NCI-H69 (cell line): ENCODE results near the gene ZFAND3.
A peak's percentile ranks its signal among the peaks of the same experiment; 100 is the strongest.
"Not testable (repeated sequence)": the region's sequence is repeated elsewhere in the genome, so short reads cannot be mapped to it uniquely, and the experiment has no call there.

Experiments
- DNase-seq: peaks from one replicate; lab custom pipeline; 2025; lab: John Stamatoyannopoulos, UW

ZFAND3 gene

DNA sequence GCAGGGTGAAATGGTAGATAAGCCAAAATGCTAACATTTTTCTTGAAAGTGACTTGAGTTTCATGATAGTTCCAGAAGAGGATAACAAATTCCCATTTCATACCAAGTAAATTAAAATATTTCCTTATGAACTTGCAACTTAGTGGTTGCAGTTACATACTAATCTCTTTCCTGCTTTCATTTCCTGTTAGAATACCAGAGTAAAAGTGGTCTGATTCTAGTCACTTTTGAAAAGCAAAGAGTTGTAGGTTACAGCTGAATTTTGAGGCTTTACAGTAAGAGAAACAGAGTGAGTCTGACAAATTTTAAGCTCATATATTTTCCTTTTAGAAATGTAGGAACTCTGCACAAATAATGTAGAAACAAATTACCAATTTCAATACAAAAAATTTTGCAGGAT, 117.4 kb downstream of the ZFAND3 start:
- no peak for DNase-seq

DNA sequence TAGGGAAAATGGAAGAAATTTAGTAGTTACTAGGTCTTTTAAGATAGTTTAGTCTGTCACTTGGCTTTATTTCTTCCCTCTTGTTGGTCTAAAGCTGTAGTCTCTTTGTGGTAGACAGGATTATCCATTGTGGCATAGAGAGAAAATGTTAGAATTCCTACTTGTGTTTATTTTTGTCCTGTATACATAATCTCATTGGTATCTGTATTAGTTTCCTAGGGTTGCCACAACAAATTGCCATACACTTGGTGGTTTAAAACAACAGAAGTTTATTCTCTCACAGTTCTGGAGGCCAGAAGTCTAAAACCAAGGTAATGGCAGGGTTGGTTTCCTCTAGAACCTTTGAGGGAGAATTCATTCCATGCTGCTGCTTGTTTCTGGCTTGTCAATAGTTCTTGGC, 119.4 kb downstream of the ZFAND3 start:
- DNase-seq, result no peak

DNA sequence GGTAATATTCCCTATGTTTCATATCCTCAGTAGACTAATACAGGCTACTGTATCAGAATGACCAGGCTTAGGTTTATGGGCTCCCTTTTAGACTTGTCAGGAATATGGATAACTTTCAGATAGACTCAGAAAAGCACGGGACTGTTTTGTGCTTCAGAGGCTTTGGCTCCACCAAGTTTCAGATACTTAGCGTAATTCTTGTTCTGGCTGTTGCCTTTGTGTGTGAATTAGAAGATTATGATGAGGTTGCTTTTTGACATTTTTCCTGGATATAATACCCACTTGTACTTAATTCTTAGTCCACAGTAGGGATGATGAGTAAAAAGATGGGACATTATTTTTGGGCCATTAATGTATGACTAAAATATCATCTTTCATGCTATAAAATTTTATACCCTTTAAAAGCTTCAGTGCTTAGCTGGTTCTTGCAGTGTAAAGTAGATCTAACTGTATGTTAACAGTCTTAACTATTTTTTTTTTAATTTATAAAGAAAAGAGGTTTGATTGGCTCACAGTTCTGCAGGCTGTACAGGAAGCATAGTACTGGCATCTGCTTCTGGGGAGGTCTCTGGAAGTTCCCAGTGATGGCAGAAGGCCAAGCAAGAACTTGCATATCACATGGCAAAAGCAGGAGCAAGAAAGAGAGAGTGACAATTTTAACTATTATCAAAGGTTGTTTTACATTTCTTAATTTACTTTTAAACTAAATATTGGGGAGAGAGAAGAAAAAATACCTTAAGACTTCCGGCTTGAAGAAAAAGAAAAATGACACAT, 120.7 kb downstream of the ZFAND3 start:
- DNase-seq, result peak; percentile 62

DNA sequence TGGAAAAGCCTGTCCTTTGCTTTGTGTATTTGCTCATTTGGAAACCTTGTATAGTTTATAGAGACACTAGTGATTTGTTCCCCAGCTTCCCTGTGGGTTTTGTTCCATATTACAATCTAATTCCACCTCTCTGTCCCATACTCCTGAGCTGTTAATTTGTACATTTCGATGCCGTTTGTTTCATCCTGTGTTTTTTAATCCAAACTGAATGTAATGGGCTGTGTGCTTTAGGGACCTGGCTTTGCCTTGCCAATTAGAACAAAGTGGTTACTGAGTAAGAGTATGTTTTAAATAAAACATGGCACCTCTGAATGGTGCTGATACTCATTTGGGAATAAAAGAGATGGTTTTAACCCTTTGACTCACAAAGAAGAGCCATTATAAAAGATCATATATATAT, 122.3 kb downstream of the ZFAND3 start:
- DNase-seq, result peak; percentile 39

DNA sequence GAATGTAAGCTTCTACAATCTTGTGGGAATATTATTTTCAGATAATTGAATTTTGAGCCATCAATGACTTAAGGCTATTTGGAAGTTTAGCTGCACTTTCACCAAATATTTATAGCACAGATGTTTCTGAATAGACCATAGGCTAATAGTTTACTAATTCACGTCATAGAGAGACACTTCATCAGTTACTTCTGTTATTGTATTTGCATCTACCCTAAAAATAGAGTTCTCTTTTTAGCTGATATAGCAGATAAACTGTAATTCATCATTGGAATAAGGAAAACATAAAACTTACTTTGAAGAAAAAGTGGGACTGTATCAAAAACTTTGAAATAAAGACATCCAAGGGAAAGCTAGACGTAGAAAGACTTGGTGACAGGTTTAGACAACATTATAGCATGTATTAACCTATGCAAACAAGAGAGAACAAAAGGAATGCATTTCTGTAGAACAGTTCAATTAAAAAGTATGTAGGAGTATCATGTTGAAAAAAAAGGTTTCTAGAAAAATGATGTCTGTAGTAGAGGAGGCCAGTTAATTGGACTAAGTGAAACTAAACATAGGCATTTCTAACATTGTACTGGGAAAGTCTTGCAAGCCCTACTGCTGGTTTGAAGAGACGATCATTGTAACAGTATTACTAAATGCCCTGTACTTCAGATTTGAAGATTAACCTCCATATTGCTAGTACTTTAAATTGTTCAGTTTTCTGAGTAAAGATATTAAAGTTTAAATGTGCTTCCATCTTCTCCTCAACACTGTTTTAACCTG, 123.3 kb downstream of the ZFAND3 start:
- peak; percentile 46 for DNase-seq

DNA sequence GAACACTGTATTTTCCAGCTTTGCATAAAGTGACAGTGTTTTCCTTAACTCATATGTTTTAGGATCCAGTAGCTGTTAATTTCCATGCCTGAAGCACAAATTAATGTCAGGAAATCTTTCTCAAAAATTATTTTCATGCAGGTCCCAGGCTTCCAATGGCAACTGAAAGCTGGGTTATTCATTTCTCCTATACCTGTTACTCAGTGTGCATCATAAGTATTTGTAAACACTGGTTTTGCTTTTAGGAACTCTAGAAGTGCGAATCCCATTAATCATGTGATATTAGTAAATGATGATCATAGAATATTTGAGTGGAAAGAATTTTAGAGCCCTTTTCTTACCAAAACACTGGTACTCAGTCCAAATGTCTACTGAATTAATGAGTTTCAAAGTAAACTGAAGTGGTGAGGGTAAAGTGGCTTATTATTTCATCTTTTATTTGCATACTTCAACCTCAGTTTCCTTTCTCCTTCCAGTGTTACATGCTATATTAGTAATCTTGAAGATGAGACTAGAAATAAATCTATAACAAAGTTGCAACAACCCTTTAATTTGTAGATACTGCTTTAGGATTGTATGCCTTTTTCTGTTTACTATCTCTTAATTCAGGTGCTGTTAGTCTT, 124.0 kb downstream of the ZFAND3 start:
- no peak for DNase-seq

DNA sequence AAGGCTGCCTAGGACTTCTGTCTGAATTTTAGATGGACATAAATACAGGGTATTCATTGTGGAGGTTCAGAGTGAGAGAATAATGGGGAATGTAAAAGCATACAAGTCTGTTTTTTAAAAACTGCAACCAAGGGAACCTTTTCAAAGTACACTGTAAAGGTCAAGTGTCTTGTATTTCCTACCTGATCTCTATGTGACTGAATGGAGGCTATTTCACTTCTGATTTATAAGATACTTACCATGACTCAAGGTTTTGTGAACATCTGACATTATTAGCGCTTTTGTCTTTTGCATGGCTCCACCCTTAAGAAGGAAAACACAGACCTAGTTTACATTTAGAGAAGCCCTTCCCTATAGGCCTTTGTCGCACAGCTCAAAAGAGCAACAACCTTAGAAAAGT, 126.5 kb downstream of the ZFAND3 start:
- peak; percentile 70 for DNase-seq

DNA sequence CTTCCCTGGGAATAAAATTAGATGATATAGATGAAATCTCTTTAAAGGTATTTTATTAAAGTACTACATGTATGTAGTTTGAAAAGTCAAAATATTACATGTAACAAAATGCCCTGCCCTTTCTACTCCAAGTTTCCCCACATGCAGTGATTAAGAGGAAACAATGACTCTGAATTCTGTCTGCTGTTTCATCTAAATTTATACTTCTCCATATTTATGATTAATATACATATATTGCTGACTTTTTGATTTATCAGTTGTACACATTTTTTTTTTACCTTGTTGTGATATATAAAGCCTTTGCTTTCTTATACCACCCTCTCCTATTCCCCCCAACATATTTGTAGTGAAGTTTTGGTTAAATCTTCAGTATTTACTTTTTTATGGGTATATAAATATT, 127.9 kb downstream of the ZFAND3 start:
- DNase-seq, result no peak

DNA sequence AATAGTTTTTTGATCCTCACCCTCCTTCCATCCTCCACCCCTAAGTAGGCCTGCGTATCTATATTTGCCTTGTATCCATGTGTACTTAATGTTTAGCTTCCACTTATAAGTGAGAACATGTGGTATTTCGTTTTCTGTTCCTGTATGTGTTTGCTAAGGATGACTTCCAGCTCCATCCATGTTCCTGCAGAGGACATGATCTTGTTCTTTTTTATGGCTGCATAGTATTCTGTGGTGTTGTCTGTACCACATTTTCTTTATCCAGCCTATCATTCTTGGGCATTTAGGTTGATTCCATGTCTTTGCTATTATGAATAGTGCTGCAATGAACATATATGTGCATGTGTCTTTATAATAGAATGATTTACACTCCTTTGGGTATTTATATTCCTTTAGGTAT, 129.1 kb downstream of the ZFAND3 start:
- not testable (repeated sequence) for DNase-seq

DNA sequence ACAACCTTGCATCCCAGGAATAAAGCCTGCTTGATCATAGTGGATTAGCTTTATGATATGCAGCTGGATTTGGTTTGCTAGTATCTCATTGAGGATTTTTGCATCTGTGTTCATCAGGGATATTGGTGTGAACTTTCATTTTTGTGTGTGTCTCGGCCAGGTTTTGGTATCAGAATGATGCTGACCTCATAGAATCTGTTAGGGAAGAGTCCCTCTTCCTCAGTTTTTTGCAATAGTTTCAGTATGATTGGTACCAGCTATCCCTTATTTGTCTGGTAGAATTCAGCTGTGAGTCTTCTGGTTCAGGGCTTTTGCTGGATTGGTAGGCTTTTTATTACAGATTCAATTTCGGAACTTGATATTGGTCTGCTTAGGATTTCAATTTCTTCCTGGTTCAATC, 132.5 kb downstream of the ZFAND3 start:
- DNase-seq, result no peak

DNA sequence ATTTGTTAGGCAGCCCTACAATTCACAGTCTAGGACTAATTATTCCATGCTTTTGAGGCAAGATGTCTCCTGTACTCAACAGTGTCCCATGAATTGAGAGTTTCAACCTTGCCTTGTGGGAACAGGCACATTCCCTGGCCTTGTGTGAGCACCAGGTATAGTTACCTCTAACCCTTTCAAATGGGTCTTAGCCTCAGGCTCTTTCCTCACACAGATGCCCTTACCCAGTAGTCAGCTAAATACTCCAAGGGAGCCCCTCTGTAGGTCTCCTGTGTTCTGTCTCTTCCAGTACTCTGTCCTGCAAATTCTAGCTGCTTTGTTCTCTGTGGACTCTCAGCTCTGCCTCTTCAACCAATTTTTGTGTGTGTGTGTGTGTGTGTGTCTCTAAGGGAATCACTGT, 135.3 kb downstream of the ZFAND3 start:
- DNase-seq, result peak; percentile 26

DNA sequence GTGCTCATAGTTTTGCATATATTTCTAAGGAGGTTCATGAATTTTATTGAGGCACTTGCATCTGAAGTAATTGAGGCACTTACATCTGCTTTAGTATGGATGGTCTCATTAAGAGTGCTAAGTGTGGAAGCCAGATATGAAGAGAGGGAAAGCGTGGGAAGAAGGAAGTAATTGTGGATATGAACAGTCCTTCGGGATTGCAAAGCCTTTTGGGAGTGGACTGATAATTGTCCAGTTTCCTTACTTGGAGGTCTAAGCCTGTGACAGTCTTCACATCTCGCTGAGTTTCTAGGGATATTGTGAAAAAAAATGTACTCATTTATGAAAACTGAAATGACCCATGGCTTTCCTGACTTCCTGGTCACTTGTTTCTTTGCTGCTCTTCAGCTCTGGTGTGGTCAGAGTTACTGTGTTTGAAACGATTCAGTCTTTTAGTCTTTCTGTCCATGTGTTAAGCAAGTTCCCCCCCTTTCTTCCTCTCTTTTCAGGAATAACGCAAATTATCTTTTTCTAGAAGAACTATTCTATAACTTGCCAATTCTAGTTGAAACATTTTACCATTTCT, 137.3 kb downstream of the ZFAND3 start:
- no peak for DNase-seq

DNA sequence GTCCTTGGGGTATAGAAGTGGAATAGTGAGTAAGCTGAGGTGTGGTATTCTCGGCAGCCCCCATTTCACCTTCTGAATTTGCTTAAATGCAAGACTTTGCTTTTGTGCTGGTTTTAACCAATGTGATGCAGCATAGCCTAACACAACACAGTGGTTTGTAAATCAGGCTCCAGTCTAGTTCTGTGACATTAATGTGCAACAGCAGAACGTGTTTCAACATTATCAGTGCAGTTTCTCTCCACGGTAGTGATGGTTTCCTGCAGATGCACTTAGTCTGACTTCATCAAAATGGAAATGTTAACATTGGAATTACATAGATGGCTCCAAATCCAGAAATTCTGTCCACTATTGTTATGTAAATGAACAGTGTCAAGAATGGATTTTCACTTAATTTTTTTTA, 139.5 kb downstream of the ZFAND3 start:
- no peak for DNase-seq

DNA sequence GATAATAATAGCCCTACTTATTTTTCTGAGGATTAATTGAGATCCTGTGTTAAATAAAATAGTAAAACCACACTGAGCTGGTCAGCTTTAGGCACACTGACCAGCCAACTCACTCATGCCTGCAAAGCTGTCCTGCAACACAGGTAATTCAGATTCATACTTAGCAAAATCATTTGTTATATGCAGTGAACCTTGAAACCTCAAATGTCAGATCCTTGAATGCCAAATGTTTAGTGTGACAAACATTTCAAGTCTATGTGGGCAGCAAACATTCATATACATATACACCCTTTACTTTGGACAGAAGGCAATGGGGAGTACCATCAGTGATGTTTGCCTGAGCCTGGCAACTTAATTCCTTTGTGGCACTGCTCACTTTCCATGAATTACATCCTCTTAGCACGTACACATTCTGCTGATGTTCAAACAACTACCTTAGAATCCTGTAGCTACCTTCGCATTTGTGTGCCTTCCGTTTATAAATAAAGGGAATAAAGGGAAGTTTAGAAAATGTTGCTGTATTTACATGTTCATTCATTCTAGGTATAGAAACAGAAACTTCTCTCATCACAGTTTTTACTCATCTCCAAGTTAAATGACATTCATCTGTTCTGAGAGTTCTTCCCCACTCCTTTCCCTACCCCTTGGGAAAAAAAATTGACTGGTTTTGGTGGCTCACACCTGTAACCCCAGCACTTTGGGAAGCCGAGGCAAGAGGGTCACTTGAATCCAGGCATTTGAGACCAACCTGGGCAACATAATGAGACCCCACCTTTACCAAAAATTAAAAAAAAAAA, 140.8 kb downstream of the ZFAND3 start:
- peak; percentile 28 for DNase-seq

DNA sequence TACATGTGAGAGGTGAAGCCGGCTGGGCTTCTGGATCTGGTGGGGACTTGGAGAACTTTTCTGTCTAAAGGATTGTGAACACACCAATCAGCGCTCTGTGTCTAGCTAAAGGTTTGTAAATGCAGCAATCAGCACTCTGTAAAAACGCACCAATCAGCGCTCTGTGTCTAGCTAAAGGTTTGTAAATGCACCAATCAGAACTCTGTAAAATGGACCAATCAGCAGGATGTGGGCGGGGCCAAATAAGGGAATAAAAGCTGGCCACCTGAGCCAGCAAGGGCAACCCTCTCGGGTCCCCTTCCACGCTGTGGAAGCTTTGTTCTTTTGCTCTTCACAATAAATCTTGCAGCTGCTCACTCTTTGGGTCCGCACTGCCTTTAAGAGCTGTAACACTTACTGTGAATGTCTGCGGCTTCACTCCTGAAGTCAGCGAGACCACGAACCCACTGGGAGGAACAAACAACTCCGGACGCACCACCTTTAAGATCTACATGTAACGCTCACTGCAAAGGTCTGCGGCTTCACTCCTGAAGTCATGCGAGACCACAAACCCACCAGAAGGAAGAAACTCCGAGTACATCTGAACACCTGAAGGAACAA, 143.1 kb downstream of the ZFAND3 start:
- not testable (repeated sequence) for DNase-seq

DNA sequence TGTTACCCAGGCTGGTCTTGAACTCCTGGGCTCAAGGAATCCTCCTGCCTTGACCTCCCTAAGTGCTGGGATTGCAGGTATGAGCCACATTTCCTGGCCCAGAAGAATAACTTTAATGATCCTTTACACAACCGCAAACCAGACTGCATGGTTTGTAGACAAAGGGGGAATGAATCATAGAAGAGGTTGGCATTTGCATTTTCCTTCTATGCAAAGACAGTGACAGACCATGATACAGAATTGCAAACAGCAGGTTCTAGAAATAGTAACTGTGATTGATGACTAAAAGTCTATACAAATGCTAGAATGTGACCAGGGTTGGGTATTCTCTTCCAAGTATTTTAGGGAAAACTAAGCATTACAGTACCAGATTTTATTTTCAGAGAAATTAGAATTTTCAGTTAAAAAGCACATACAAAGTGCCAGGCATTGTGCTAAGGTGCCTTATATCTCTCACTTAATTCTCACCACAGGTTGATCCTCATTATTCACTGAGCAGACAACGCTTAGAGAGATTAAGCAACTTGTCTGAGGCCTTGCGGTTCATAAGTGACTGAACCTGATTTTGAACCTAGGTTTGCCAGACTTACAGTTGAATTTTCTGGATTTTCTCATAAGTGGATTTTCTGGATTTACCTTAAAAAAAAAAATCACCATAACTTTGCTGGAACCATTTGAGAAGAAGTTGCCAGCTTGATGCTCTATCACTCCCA, 146.6 kb downstream of the ZFAND3 start:
- DNase-seq, result no peak

DNA sequence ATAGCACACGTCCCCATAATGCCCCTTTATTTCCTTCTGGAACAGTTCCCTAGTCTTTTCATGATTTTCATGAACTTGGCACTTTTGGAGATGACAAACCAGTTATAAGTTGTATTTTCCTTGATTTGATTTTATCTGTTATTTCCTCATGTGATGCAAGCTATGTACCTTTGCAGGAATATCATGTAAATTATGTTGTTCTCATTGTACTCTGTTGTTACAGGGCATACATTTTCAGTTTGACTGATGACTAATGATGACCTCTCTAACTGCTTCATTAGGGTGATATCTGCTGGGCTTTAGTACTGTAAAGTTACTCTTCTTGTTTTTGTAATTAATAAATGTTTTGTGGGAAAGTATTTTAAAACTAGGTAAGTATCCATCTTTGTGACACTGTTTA, 147.3 kb downstream of the ZFAND3 start:
- no peak for DNase-seq

DNA sequence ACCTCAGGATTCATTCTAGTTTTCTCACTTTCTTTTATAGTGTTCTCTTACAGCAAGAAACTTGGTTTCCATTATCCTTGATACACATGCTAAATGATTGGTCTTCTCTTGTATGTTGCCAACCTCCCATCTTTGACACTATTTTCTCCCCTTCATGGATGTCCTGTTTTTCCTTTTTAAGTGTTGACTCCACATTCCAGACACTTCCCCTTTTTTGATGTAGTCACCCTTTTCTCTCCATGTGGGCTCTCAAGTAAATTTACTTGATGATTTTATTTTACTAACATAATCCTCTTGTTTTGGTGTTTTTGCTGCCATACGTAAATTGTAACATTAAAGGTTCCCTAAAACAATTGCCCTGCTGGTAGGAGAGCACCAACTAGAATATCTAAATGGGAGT, 148.1 kb downstream of the ZFAND3 start:
- DNase-seq, result no peak

DNA sequence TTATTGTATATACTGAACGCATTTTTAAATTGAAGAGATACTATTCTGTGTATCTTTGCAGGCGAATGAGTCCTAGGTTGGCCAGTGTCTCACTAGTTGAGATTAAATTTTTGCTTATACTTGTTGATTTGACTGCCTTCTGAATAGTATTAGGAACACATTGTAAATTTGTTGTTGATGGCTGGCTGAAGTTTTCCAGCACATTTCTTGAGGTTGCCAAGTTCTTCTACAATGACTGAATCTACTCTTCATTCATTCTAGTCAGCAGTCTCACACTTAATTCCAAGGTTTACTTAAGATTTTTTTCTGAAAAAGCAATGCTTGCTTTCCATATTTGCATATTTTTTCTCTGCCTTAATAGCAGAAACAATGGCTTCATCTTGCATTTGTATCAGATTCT, 151.7 kb downstream of the ZFAND3 start:
- DNase-seq, result no peak

DNA sequence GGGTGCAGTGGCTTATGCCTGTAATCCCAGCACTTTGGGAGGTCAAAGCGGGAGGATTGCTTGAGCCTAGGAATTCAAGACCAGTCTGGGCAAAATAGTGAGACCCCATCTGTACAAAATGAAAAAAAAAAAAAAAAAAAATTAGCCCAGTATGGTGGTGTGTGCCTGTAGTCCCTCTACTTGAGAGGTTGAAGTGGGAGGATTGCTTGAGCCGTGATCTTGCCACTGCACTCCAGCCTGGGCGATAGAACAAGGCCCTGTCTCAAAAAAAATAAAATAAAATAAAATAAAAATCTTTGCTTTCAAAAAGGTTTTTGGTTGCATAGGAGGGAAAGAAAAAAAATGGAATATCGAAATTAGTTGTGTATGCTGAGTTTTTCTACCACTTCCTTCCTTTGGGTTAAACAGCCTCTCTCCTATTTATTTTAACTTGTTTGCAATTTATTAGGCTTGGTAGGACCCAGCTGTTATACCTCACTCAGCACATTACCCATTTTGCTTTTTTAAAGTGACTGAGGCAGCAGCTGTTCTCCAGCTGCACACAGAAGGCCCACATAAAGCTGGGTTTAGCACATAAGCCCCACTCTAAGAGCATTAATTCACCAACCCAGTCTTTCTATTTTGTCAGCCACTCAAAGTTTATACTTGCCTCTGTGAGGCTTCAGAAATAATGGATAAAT, 152.3 kb downstream of the ZFAND3 start:
- peak; percentile 17 for DNase-seq
